Kasumi-1 (cell line): ENCODE measurements around the gene PHF2.

Experiments
- DNase-seq, 2 experiments: peaks; one replicate each; lab custom pipeline; 2025; lab: John Stamatoyannopoulos, UW

The PHF2 gene

DNA sequence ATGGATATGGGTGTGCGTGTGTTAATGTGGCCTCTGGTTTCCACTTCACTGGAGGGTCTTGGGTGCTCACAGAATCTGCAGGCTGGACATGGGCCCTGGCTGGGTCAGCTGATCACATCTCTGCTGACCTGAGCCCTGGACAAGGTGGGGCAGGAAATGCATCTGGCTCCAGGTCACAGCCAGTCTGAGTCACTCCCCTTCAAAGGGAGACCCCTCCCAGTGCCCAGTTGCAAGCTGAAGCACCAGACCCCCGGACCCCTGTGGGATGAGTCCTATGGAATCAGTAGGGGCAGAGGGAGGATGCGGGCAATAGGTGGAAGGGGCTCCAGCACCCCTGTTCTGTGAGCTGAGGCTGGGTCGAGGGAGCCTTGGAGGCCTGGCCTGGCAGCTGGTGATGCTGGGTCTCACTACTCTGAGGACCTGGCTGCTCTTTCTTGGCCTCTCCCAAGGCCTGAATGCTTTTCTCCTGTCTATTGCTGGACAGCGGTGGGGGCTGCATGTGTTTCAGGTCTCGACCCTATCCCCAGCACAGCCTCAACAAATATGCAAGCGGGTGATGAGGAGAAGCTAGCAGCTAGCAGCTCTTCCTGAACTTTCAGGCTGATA, 54.5 kb downstream of the PHF2 start:
- no peak for DNase-seq

DNA sequence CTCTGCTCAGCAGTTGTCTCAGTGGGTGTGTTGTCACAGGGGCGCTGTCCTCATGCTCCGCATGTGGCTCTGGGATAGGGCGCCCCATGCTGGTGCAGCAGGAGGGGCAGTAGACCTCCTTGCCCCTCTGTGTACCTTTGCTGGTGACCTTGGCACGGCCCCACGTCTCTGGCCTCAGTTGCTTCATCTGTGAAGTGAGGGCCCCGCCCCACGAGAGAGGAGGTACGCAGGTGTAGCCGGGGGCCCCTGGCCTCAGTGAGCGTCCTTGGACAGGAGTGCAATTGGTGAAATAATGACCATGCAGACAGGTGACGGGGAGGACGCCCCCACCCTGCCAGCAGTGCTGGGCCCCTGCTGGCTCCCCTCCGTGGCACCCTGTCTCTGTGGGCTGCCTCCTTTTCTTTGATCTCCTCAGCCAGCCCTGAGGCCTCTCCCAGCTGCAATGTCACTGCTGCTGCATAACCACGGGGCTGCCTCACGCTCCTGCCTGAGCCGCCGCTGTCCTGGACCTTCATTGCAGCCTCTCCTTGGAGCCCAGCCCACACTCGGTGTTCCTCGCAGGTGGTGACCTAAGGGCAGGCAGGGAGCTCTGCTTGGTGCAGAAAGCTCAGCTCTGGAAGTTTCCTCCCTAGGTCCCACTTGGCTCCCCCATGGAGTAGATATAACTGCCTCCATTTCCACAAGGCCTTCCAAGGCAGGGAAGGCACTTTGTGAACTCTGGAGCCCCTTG, 57.3 kb downstream of the PHF2 start:
- DNase-seq, result no peak

- DNase-seq, result no peak
These were observed 58.2 kb downstream of the PHF2 start for GRCh38 chr9:93634311-93635185.

DNA sequence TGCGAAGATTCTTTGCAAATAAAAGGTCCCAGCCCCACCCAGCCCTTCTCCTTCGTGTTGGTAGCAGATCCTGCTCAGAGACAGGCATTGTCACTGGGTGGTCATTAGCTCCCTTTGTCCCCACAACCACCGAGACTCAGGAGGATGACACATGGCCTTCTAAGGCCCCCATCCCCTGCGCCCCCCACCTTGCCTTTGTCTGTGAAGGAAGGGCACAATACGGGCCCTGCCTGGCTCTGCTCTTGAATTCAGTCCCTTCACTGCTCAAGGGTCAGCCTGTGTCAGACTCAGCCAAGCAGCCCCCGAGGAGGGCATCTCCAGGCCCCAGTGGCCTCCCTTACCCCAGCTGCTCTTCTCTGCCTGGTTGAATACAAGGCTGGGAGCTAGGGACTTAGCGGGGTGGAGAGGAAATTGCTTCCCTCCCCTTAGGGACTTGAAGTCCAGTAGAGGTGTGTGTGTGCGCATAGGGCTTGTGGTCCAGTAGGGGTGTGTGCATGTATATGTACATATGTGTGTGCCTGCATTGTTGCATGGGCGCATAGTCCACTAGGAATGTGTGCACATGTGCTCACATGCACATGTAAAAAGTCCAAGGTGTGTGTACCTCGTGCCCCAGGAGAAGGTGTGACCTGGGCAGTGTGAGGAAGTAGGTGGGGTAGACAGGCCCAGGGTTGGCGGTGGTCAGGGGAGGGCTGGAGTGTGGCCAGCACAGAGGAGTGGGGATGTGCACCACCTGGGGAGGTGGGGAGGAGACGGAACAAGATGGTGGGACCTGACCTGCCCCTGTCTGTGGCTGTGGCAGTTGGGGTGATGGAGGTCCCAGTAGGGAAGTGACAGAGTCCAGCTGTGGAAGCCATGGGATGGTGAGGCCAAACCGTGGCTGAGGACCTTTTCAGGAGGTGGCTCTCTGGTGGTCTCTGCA, 59.1 kb downstream of the PHF2 start:
- no peak for DNase-seq

GRCh38 chr9:93636172-93636661, 59.8 kb downstream of the PHF2 start:
- no peak for DNase-seq

- DNase-seq, result no peak
These were observed 60.3 kb downstream of the PHF2 start for GRCh38 chr9:93636667-93637066.

DNA sequence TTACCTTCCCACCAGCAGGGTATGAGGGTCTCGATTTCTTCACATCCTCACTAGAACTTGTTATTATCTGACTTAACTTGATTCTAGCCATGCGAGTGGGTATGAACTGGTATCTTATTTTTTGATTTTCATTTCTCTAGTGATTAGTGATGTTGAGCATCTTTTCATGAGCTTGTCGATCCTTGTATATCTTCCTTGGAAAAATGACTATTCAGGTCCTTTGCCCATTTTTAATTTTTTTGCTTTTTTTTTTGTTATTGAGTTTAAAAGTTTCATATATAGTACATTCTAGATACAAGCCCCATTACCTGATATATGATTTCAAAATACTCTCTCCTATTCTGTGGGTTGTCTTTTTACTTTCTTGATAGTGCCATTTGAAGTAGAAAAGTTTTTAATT, 61.5 kb downstream of the PHF2 start:
- no peak for DNase-seq

- no peak for DNase-seq
These were observed 63.6 kb downstream of the PHF2 start for GRCh38 chr9:93640027-93640426.

GRCh38 chr9:93642961-93643360, 66.6 kb downstream of the PHF2 start:
- no peak for DNase-seq

DNA sequence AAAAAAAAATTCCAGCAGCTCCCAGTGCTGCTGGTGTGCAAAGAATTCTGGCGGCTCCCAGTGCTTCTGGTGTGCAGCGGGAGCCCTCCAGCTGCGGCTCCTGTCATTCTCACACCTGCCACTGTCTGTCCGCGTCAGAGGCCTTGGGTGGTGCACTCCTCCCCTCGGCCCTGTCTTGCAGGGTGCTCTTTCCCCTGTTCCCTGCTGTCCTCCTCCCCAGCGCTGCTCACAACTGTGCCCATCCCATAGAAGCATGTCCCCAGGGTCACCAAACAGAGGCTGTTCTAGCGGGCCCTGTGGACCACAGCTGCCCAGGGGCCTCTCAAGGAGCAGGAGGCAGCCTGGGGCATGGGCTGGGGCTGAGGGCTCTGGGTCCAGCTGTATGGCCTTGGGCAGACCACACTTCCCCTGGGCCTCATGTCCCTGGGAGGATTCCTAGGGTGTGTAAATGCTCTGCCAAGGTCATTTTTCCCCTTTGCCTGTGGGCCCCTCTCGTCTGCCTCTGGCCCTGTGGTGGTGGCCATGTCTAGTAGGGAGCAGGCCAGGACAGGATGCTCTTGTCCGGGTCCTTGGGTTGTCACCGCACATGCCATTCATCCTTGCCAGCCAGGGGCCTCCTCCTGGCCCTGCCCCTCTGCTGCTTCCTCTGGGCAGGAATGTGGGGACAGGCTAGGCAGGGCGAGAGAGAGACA, 68.2 kb downstream of the PHF2 start:
- DNase-seq, result no peak

DNA sequence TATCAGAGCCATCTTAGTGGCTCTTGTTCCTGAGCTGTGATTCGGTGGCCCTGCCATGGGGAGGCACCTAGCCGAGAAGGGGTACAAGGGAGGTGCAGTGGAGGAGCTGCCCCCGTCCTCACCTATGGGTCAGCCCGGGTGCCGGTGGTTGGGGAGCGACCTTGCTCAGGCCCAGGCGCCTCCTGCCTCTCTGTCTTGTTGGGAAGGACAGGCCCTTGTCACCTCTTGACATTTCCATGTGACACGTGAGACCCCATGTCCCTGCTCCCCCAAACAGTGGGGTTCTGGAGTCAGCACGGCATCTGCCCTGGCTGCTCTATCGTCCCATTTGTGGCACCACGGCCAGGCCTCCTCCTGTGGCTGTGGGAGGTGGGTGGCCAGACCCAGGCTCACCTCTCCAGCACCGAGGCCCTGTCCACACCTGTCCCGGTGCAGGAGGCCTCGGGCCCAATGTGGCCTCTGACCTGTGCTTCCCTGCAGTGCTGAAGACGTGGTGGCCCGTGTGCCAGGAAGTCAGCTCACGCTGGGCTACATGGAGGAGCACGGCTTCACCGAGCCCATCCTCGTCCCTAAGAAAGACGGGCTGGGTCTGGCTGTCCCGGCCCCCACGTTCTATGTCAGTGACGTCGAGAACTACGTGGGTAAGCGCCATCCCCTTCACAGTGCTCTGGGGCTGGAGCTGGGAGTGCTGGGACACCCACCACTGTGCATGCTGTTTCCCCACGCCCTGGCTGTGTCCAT, 68.9 kb downstream of the PHF2 start:
- no peak for DNase-seq

- DNase-seq, result no peak
These were observed 69.7 kb downstream of the PHF2 start for GRCh38 chr9:93645921-93646639.

- DNase-seq, result no peak
These were observed 70.3 kb downstream of the PHF2 start for GRCh38 chr9:93646640-93647178.

GRCh38 chr9:93648181-93648580, 71.8 kb downstream of the PHF2 start:
- no peak for DNase-seq

GRCh38 chr9:93648836-93649235, 72.5 kb downstream of the PHF2 start:
- no peak for DNase-seq

- DNase-seq, result no peak
These were observed 73.4 kb downstream of the PHF2 start for GRCh38 chr9:93649610-93650261.

DNA sequence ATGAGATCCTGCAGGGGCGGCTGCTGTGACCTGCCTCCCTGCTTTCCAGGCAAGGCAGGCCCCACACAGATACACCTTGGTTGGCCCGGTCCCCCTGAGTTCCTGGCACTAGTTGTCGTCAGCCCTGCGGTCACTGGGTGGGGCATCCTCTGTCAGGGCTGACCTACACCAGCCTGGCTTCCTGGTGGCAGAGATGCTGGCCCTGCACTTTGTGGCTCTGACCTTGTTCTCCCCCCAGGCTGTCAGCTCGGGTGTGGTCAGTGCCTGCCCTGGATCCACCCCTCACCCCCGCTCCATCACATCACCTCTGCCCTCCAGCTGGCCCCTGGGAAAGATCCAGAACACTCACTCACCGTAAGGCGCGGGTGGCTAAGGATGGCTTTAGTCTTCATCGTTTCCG, 74.1 kb downstream of the PHF2 start:
- no peak for DNase-seq

DNA sequence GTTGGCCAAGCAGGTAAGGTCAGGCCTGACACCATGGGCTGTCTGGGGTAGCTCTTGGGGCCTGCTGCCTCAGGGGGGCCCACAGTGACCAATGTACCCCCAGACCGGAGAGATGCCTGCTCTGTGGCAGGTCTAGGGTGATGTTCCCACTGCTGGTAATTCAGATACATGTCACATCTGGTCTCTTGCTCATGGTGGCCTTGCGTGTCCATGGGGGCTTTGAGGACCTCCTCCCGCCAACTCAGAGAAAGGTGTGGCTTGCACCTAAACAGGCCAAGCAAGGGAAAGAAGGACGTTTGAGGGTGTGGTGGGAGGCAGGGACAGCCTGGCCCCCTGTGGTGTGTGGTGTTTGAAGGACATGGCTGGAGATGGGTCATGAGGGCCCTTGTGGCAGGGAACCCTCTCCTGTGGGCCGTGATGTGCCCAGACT, 75.2 kb downstream of the PHF2 start:
- no peak for DNase-seq
